HS-5 (cell line): ENCODE results near the gene NAE1.
"Not testable (repeated sequence)": the region's sequence is repeated elsewhere in the genome, so short reads cannot be mapped to it uniquely, and the experiment has no call there.

Experiments used
- DNase-seq: peaks from one replicate; pipeline ENCODE4 v3.0.0-alpha.2; 2012; ENCODE audit warnings: low read depth

The NAE1 gene

GRCh38 chr16:66802159-66802558, 28.6 kb downstream of the NAE1 start:
- no peak for DNase-seq

- DNase-seq = no peak
These were observed 29.3 kb downstream of the NAE1 start, which contains the start of gene TERB1 for GRCh38 chr16:66801320-66802105. Gene TERB1, minus strand, starts transcription at chr16:66801584. Its CDS starts 4,786 bp downstream, at chr16:66796798.

- no peak for DNase-seq
These were observed 29.9 kb downstream of the NAE1 start for GRCh38 chr16:66800856-66801255.

GRCh38 chr16:66798161-66798560, 32.6 kb downstream of the NAE1 start:
- peak; percentile 8 for DNase-seq

GRCh38 chr16:66793984-66794383, 36.8 kb downstream of the NAE1 start:
- not testable (repeated sequence) for DNase-seq

- no peak for DNase-seq
These were observed 40.5 kb downstream of the NAE1 start for GRCh38 chr16:66790130-66790733.

- DNase-seq = no peak
These were observed 43.3 kb downstream of the NAE1 start for GRCh38 chr16:66787427-66787826.

- DNase-seq = no peak
These were observed 44.2 kb downstream of the NAE1 start for GRCh38 chr16:66786551-66786950.

GRCh38 chr16:66776457-66776856, 54.3 kb downstream of the NAE1 start:
- DNase-seq = no peak

- no peak for DNase-seq
These were observed 55.8 kb downstream of the NAE1 start for GRCh38 chr16:66774981-66775380.

- DNase-seq = no peak
These were observed 72.7 kb downstream of the NAE1 start for GRCh38 chr16:66758086-66758485.

GRCh38 chr16:66754819-66755218, 76.0 kb downstream of the NAE1 start:
- DNase-seq = no peak

GRCh38 chr16:66754211-66754610, 76.6 kb downstream of the NAE1 start:
- no peak for DNase-seq

- no peak for DNase-seq
These were observed 77.8 kb downstream of the NAE1 start for GRCh38 chr16:66752958-66753357.
